ENCODE measurements around the gene NKAIN2. TPM values are rescaled to one million over a fixed set of nuclear protein-coding genes. Genes with fewer than 3 reads are reported as not detected.
A peak's percentile ranks its signal among the peaks of the same experiment; 100 is the strongest.

NKAIN2 gene
- total and polyA plus RNA-seq, 2 donors (not counting 3 experiments of a cell fraction or from before 2014, with no cell fraction given): 0.03 TPM; not detected in 1

- Histone ChIP-seq H3K9ac (replicated peaks; ENCODE audit: extremely low read depth, insufficient read depth, low read length) (no peak overlapping the region), H3K9me1 (replicated peaks; ENCODE audit: control insufficient read depth, extremely low read depth, insufficient read depth, low read length) (no peaks in the 10 kb centered on the region), H3K27ac (ENCODE audit: insufficient read depth, low read depth, low read length) (no peak overlapping the region), H3K36me3 (ENCODE audit: control insufficient read depth in 2 of 2, extremely low read depth in 1 of 2, insufficient read depth in 2 of 2, low read length in 2 of 2) (no peaks in the 10 kb centered on the region), H3K9me3 (replicated peaks; ENCODE audit: control insufficient read depth, insufficient read depth, low read length) (no peaks in the 10 kb centered on the region), H3K4me1 (ENCODE audit: control insufficient read depth, extremely low read depth, insufficient read depth, low read length) (no peaks in the 10 kb centered on the region), H3K79me2 (ENCODE audit: control insufficient read depth, insufficient read depth, low read length) (no peaks in the 10 kb centered on the region), H4K20me1 (replicated peaks; ENCODE audit: control insufficient read depth, extremely low read depth, insufficient read depth, low read length) (no peaks in the 10 kb centered on the region), H3K4me3 (replicated peaks in 1 of 3; ENCODE audit: insufficient read depth in 1 of 3, low read depth in 1 of 3, low read length in 3 of 3) (no peak overlapping the region), H2AFZ (ENCODE audit: low read depth, low read length) (no peak overlapping the region), H3K27me3 (ENCODE audit: control insufficient read depth in 2 of 2, insufficient read depth in 2 of 2, low read length in 2 of 2) (no peaks in the 10 kb centered on the region), H3K4me2 (ENCODE audit: insufficient read depth, low read length) (no peak overlapping the region)
- FAIRE-seq (peak; percentile 47), DNase-seq (ENCODE audit: low read depth, low spot score) (peak; percentile 17)
- dilution Hi-C loops (cut with MboI; ENCODE audit: extremely low pct_ligation_motif_present, low sequenced_read_pairs) (no loop called here), intact Hi-C loops (cut with micrococcal nuclease) (loop anchor here (2.0 to 10.0 kb wide), 2 partner anchors 13 to 675 kb away; partner anchors contain the start of gene NKAIN2)
- BruUV-seq (replicated peaks): no TSS peak
- no peak for TF ChIP-seq FOS (IDR thresholded peaks at IDR 0.05; ENCODE audit: borderline replicate concordance, insufficient read depth, low read length)
- TF ChIP-seq MYC (IDR thresholded peaks at IDR 0.05; ENCODE audit: low read depth, low read length): no peak
- TF ChIP-seq JUN (IDR thresholded peaks at IDR 0.05; ENCODE audit: borderline replicate concordance, insufficient read depth, insufficient read length, low read depth): peak; percentile 47
- TF ChIP-seq CTCF (IDR thresholded peaks at IDR 0.05; ENCODE audit: extremely low read depth in 1 of 2, insufficient read depth in 1 of 2, low read depth in 1 of 2, low read length in 2 of 2): no peak
- no peak for TF ChIP-seq POLR2A (IDR thresholded peaks at IDR 0.05; ENCODE audit: low read depth, low read length)
- ChIA-PET CTCF (interaction anchor here (1.3 kb wide), 1 partner anchor 9 kb away, joined by 3 read pairs; no protein-coding TSS in a partner anchor), POLR2A (no interaction called here)
These were observed 676.3 kb downstream of the NKAIN2 start for GRCh38 chr6:124479991-124480430.

- Histone ChIP-seq H3K9me1 (replicated peaks; ENCODE audit: control insufficient read depth, extremely low read depth, insufficient read depth, low read length) (no peaks in the 10 kb centered on the region), H3K4me2 (ENCODE audit: insufficient read depth, low read length) (no peak overlapping the region), H3K79me2 (ENCODE audit: control insufficient read depth, insufficient read depth, low read length) (no peaks in the 10 kb centered on the region), H3K9me3 (replicated peaks; ENCODE audit: control insufficient read depth, insufficient read depth, low read length) (no peaks in the 10 kb centered on the region), H4K20me1 (replicated peaks; ENCODE audit: control insufficient read depth, extremely low read depth, insufficient read depth, low read length) (no peaks in the 10 kb centered on the region), H3K27me3 (ENCODE audit: control insufficient read depth in 2 of 2, insufficient read depth in 2 of 2, low read length in 2 of 2) (no peaks in the 10 kb centered on the region), H3K4me1 (ENCODE audit: control insufficient read depth, extremely low read depth, insufficient read depth, low read length) (no peaks in the 10 kb centered on the region), H3K9ac (replicated peaks; ENCODE audit: extremely low read depth, insufficient read depth, low read length) (no peak overlapping the region), H2AFZ (ENCODE audit: low read depth, low read length) (no peak overlapping the region), H3K27ac (ENCODE audit: insufficient read depth, low read depth, low read length) (no peak overlapping the region), H3K4me3 (replicated peaks in 1 of 3; ENCODE audit: insufficient read depth in 1 of 3, low read depth in 1 of 3, low read length in 3 of 3) (no peak overlapping the region), H3K36me3 (ENCODE audit: control insufficient read depth in 2 of 2, extremely low read depth in 1 of 2, insufficient read depth in 2 of 2, low read length in 2 of 2) (no peaks in the 10 kb centered on the region)
- BruUV-seq (replicated peaks): no TSS peak
- no peak for FAIRE-seq
- ChIA-PET POLR2A (no interaction called here), CTCF (no interaction called here)
- TF ChIP-seq CTCF (IDR thresholded peaks at IDR 0.05; ENCODE audit: extremely low read depth in 1 of 2, insufficient read depth in 1 of 2, low read depth in 1 of 2, low read length in 2 of 2): no peak
- TF ChIP-seq POLR2A (IDR thresholded peaks at IDR 0.05; ENCODE audit: low read depth, low read length): no peak
- no peak for TF ChIP-seq JUN (IDR thresholded peaks at IDR 0.05; ENCODE audit: borderline replicate concordance, insufficient read depth, insufficient read length, low read depth)
- no peak for TF ChIP-seq POLR2AphosphoS5 (IDR thresholded peaks at IDR 0.05; ENCODE audit: insufficient read depth, low read depth, low read length)
- no peak for TF ChIP-seq GATA2 (IDR thresholded peaks at IDR 0.05; ENCODE audit: insufficient read depth, insufficient read length, low read depth, low read length)
- TF ChIP-seq EZH2 (IDR thresholded peaks at IDR 0.05; ENCODE audit: borderline replicate concordance, low read depth, low read length, severe bottlenecking): no peak
- TF ChIP-seq MYC (IDR thresholded peaks at IDR 0.05; ENCODE audit: low read depth, low read length): no peak
- no peak for TF ChIP-seq MAX (IDR thresholded peaks at IDR 0.05; ENCODE audit: insufficient read depth, insufficient read length)
- TF ChIP-seq FOS (IDR thresholded peaks at IDR 0.05; ENCODE audit: borderline replicate concordance, insufficient read depth, low read length): no peak
- dilution Hi-C loops (cut with MboI; ENCODE audit: extremely low pct_ligation_motif_present, low sequenced_read_pairs): no loop called here
- DNase-seq (ENCODE audit: low read depth, low spot score): no peak
- intact Hi-C loops (cut with micrococcal nuclease): loop anchor here (10.0 kb wide), 1 partner anchor 677 kb away; the partner anchor contains the start of gene NKAIN2
These were observed 678.4 kb downstream of the NKAIN2 start for GRCh38 chr6:124482071-124482491.
